GM21367 (cell line): ENCODE results near the gene MORN3.

Source experiments
- ATAC-seq: cut with Tn5 transposase; IDR thresholded peaks from one replicate; pipeline ENCODE4 v1.9.1; 2021; ENCODE audit not compliant: unreplicated experiment

The MORN3 gene

GRCh38 chr12:121608301-121608700 is 61.2 kb downstream of the MORN3 start:
- no peak for ATAC-seq

DNA sequence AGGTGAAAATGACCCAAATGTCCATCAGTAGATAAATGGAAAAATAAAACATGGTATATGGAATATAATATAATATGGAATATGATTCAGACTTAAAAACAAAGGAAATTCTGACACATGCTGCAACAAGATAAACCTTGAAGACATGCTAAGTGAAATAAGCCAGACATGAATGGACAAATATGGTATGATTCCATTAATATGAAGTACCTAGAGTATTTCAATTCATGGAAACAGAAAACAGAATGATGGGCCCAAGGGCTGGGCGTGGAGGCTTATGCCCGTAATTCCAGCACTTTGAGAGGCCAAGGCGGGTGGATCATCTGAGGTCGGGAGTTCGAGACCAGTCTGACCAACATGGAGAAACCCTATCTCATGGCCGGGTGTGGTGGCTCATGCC is 65.9 kb downstream of the MORN3 start:
- no peak for ATAC-seq

DNA sequence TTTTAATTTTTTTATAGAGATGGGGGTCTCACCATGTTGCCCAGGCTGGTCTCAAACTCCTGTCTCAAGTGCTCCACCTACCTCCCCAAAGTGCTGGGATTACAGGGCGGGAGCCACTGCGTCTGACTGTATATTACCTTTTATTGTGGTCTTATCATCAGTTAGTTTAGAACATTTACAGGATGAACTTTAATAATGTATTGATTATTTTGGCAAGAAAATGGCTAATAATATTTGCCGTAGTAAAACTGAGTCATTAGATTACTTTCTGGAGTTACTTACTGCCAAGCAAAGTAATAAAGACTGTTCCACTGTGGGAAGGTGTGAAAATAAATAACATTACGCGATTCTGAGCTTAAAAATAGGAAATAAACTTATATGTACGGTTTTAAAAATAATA is 66.7 kb downstream of the MORN3 start:
- ATAC-seq = no peak

- no peak for ATAC-seq
Measured at GRCh38 chr12:121600702-121601336, 68.6 kb downstream of the MORN3 start.
